OCI-LY7 (cell line): ENCODE data around the gene BCAS4.

Source experiments
- EZH2phosphoT487 ChIP-seq: fragments of 200-600 bp; sonication (generic); IDR thresholded peaks from 2 replicates; pipeline ENCODE4 v1.6.1; 2018; ENCODE audit warnings: low read depth, borderline replicate concordance, mild to moderate bottlenecking, mixed run types, antibody characterized with exemption, low read length, moderate library complexity, mixed read lengths
- TF ChIP-seq, protein P1 (sequence below): fragments of 200-600 bp; sonication (generic); conservative IDR thresholded peaks from 2 replicates; pipeline ENCODE4 v1.5.1; 2014; ENCODE audit warnings: mild to moderate bottlenecking, antibody characterized with exemption, low read length, moderate library complexity, mixed read lengths

GRCh38 chr20:50858525-50858924 lies 63.7 kb downstream of the BCAS4 start:
- TF ChIP-seq, protein P1, sequence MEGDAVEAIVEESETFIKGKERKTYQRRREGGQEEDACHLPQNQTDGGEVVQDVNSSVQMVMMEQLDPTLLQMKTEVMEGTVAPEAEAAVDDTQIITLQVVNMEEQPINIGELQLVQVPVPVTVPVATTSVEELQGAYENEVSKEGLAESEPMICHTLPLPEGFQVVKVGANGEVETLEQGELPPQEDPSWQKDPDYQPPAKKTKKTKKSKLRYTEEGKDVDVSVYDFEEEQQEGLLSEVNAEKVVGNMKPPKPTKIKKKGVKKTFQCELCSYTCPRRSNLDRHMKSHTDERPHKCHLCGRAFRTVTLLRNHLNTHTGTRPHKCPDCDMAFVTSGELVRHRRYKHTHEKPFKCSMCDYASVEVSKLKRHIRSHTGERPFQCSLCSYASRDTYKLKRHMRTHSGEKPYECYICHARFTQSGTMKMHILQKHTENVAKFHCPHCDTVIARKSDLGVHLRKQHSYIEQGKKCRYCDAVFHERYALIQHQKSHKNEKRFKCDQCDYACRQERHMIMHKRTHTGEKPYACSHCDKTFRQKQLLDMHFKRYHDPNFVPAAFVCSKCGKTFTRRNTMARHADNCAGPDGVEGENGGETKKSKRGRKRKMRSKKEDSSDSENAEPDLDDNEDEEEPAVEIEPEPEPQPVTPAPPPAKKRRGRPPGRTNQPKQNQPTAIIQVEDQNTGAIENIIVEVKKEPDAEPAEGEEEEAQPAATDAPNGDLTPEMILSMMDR, result no peak
- TF ChIP-seq EZH2phosphoT487, result no peak
